HCT116 (cell line): ENCODE measurements around the gene FKBP4. TPM values are rescaled to one million over a fixed set of nuclear protein-coding genes. Genes with fewer than 3 reads are reported as not detected.

Experiments used
- ATAC-seq: fragments of 200-7000 bp; cut with Tn5 transposase; 2 replicates; pipeline ENCODE4 v1.9.1; 2020; ENCODE audit warnings: mild to moderate bottlenecking, moderate library complexity
- BruUV-seq: library from RNA; stranded (reverse); fragments of 400-500 nt; replicated peaks from 2 replicates; lab custom pipeline; 2021; lab: Mats Ljungman, UMichigan
- CTCF ChIA-PET: fragments of 300-600 bp; sonication (Branson Sonifier 250); formaldehyde crosslinking; loops from one replicate; lab custom pipeline; 2021; ENCODE audit warnings: antibody characterized with exemption; lab: Charles Lee
- POLR2A ChIA-PET: fragments of 300-600, 350-600 bp; sonication (Branson Sonifier 250); formaldehyde crosslinking; loops from one replicate; lab custom pipeline; 2021; ENCODE audit warnings: antibody characterized with exemption; lab: Charles Lee
- RAD21 ChIA-PET, 2 experiments: fragments of 300-600 bp; sonication (Branson Sonifier 250); formaldehyde crosslinking; loops; one replicate each; lab custom pipeline; 2023; ENCODE audit warnings: low total read pairs in 2 of 2; ENCODE audit not compliant: uncharacterized antibody in 2 of 2, unreplicated experiment in 2 of 2, low non-redundant PET in 1 of 2; lab: Charles Lee
- DNase-seq: peaks from one replicate; pipeline ENCODE4 v3.0.0-alpha.2; 2010; ENCODE audit warnings: low read depth, low spot score
- H2AFZ ChIP-seq: fragments of 200-600 bp; shearing (Covaris generic), sonication (generic); 2 replicates; pipeline ENCODE4 v1.6.1; 2017; ENCODE audit warnings: low read depth, mixed run types, mixed read lengths, antibody characterized with exemption, low read length; ENCODE audit not compliant: poor library complexity, severe bottlenecking
- H3K27ac ChIP-seq: 2 replicates; pipeline ENCODE4 v1.5.1; 2012; ENCODE audit warnings: low read depth, low read length
- H3K27me3 ChIP-seq: fragments of 200-600 bp; sonication (generic); 2 replicates; pipeline ENCODE4 v1.6.1; 2016; ENCODE audit warnings: mixed run types, low read length, mixed read lengths; ENCODE audit not compliant: insufficient read depth
- H3K36me3 ChIP-seq, 2 experiments: fragments of 200-500 bp in 1 of 2; fragments of 200-600 bp in 1 of 2; sonication (Bioruptor generic) in 1 of 2; sonication (generic) in 1 of 2; 2 replicates each; pipeline versions ENCODE4 v1.5.1 to v1.6.1; 2014 to 2016; ENCODE audit warnings: low read length in 2 of 2, inconsistent platforms in 1 of 2, mixed read lengths in 1 of 2, mixed run types in 1 of 2; ENCODE audit not compliant: insufficient read depth in 2 of 2, control insufficient read depth in 1 of 2
- H3K4me1 ChIP-seq, 2 experiments: fragments of 200-600 bp in 1 of 2; sonication (generic) in 1 of 2; 2 replicates each; pipeline versions ENCODE4 v1.5.1 to v1.6.1; 2012 to 2017; ENCODE audit warnings: low read length in 2 of 2, inconsistent platforms in 1 of 2, mild to moderate bottlenecking in 1 of 2, mixed read lengths in 1 of 2, mixed run types in 1 of 2, moderate library complexity in 1 of 2; ENCODE audit not compliant: insufficient read depth in 2 of 2, control insufficient read depth in 1 of 2
- H3K4me2 ChIP-seq: fragments of 200-600 bp; sonication (generic); 2 replicates; pipeline ENCODE4 v1.6.1; 2017; ENCODE audit warnings: mixed run types, low read length, mixed read lengths
- H3K4me3 ChIP-seq, 2 experiments: fragments of 200-600 bp in 1 of 2; sonication (generic) in 1 of 2; replicated peaks in 1 of 2; 2 replicates each; pipeline ENCODE4 v1.5.1; 2011 to 2016; ENCODE audit warnings: low read length in 2 of 2, control low read depth in 1 of 2, low read depth in 1 of 2, mild to moderate bottlenecking in 1 of 2, mixed read lengths in 1 of 2, mixed run types in 1 of 2
- H3K79me2 ChIP-seq: fragments of 200-600 bp; sonication (generic); 2 replicates; pipeline ENCODE4 v1.6.1; 2017; ENCODE audit warnings: mild to moderate bottlenecking, mixed run types, low read length, moderate library complexity, mixed read lengths; ENCODE audit not compliant: insufficient read depth
- H3K9ac ChIP-seq: fragments of 200-600 bp; sonication (generic); 2 replicates; pipeline ENCODE4 v1.6.1; 2016; ENCODE audit warnings: low read length, mixed read lengths
- H3K9me2 ChIP-seq: fragments of 200-600 bp; sonication (generic), shearing (Covaris generic); 2 replicates; pipeline ENCODE4 v1.6.1; 2017; ENCODE audit warnings: mixed run types, mild to moderate bottlenecking, moderate library complexity; ENCODE audit not compliant: insufficient read depth
- H3K9me3 ChIP-seq, 2 experiments: fragments of 200-500 bp in 1 of 2; fragments of 200-600 bp in 1 of 2; sonication (Bioruptor generic) in 1 of 2; sonication (generic) in 1 of 2; 2 replicates each; pipeline ENCODE4 v1.6.1; 2014 to 2017; ENCODE audit warnings: low read length in 2 of 2, mixed read lengths in 2 of 2, inconsistent platforms in 1 of 2, low read depth in 1 of 2, mild to moderate bottlenecking in 1 of 2, mixed run types in 1 of 2, moderate library complexity in 1 of 2; ENCODE audit not compliant: control insufficient read depth in 1 of 2, insufficient read depth in 1 of 2
- H4K20me1 ChIP-seq: fragments of 200-600 bp; sonication (generic), shearing (Covaris generic); 2 replicates; pipeline ENCODE4 v1.6.1; 2017; ENCODE audit warnings: mixed run types, mild to moderate bottlenecking, moderate library complexity; ENCODE audit not compliant: insufficient read depth
- ELF1 ChIP-seq: IDR thresholded peaks from 2 replicates; pipeline ENCODE4 v1.6.1; 2012; ENCODE audit warnings: low read depth, borderline replicate concordance
- EZH2 ChIP-seq: fragments of 200-600 bp; sonication (generic); IDR thresholded peaks from 2 replicates; pipeline ENCODE4 v1.6.1; 2017; ENCODE audit warnings: antibody characterized with exemption, mixed run types
- EZH2phosphoT487 ChIP-seq: fragments of 200-600 bp; IDR thresholded peaks from 2 replicates; pipeline ENCODE4 v1.6.1; 2018; ENCODE audit warnings: antibody characterized with exemption, borderline replicate concordance
- FOSL1 ChIP-seq: IDR thresholded peaks from 2 replicates; pipeline ENCODE4 v1.6.1; 2012; ENCODE audit warnings: low read depth
- JUND ChIP-seq: IDR thresholded peaks from 2 replicates; pipeline ENCODE4 v1.6.1; 2012
- RAD21 ChIP-seq: IDR thresholded peaks from 2 replicates; pipeline ENCODE4 v1.6.1; 2012; ENCODE audit warnings: low read depth, mild to moderate bottlenecking
- SIN3A ChIP-seq: IDR thresholded peaks from 2 replicates; pipeline ENCODE4 v1.6.1; 2012; ENCODE audit warnings: low read depth
- SRF ChIP-seq: IDR thresholded peaks from 2 replicates; pipeline ENCODE4 v1.6.1; 2012; ENCODE audit warnings: low read depth
- TCF7L2 ChIP-seq: IDR thresholded peaks from 2 replicates; pipeline ENCODE4 v1.7.0; 2011; ENCODE audit warnings: borderline replicate concordance, inconsistent platforms; ENCODE audit not compliant: insufficient read depth, insufficient read length; ENCODE audit errors: extremely low read depth
- ZNF274 ChIP-seq: fragments of 200-500 bp; sonication (Bioruptor generic); IDR thresholded peaks from 2 replicates; pipeline ENCODE4 v1.6.1; 2014; ENCODE audit warnings: mild to moderate bottlenecking, low read depth, low read length, inconsistent platforms
- intact Hi-C: fragments of 100-400 bp; cut with micrococcal nuclease; formaldehyde crosslinking; loops from 2 replicates; pipeline ENCODE4 v1.10.0; 2022
- total RNA-seq: library from RNA; stranded (reverse); gene quantifications from one replicate; pipeline ENCODE4 v1.2.1, GENCODE V29; 2021; ENCODE audit not compliant: unreplicated experiment
- TF ChIP-seq, protein P1 (sequence below): IDR thresholded peaks from 2 replicates; pipeline ENCODE4 v1.6.1; 2012
- TF ChIP-seq, protein P2 (sequence below): IDR thresholded peaks from 2 replicates; pipeline ENCODE4 v1.6.1; 2012; ENCODE audit warnings: low read depth
- TF ChIP-seq, protein P3 (sequence below), 3 experiments: fragments of 200-600 bp in 1 of 3; sonication (generic) in 1 of 3; IDR thresholded peaks in 2 of 3; conservative IDR thresholded peaks in 1 of 3; 2 replicates each; pipeline ENCODE4 v1.5.1; 2012 to 2017; ENCODE audit warnings: low read depth in 2 of 3, low read length in 2 of 3, antibody characterized with exemption in 1 of 3, borderline replicate concordance in 1 of 3, control low read depth in 1 of 3, mild to moderate bottlenecking in 1 of 3, mixed read lengths in 1 of 3, mixed run types in 1 of 3, moderate library complexity in 1 of 3; ENCODE audit not compliant: insufficient read depth in 1 of 3

Gene FKBP4
- total RNA-seq, 1 experiment from 2014 or later, result 178 TPM

DNA sequence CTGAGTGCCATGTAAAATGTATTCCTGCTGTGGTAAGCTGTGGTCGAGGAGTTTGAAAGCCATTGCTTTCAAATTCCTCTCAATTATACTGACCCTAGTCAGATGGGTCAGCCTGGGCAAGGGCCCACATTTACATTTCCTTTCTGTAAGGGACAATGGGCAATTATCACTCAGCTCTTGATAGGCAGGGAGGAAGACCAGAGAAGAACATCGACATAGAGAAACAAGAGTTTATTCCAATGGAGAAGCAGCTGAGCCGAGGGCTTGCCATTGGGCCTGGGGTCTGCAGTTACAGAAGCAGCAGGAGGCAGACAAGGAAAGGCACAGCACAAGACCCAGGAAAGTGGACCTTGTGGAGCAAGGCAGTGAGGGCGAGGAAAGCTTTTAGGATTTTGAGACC is 30.4 kb downstream of the FKBP4 start:
- H3K27ac ChIP-seq, result no peak overlapping the region
- no peak overlapping the region for H3K4me2 ChIP-seq
- peaks cover 16 to 41% of the 10 kb centered on the region in 2 experiments for H3K36me3 ChIP-seq
- no peaks in the 10 kb centered on the region for H3K9me2 ChIP-seq
- H4K20me1 ChIP-seq, result no peaks in the 10 kb centered on the region
- ChIA-PET CTCF (no interaction called here), RAD21 (no interaction called here), POLR2A (interaction anchor here (1.3 kb wide), 1 partner anchor 29 kb away, joined by 3 read pairs; no protein-coding TSS in a partner anchor)
- H3K9me3 ChIP-seq, result no peaks in the 10 kb centered on the region
- H3K79me2 ChIP-seq, result no peaks in the 10 kb centered on the region
- DNase-seq, result no peak
- H2AFZ ChIP-seq, result no peak overlapping the region
- no peak overlapping the region for H3K4me3 ChIP-seq
- no peaks in the 10 kb centered on the region for H3K27me3 ChIP-seq
- BruUV-seq, result no TSS peak
- no peak for ATAC-seq
- intact Hi-C loops, result no loop called here
- H3K9ac ChIP-seq, result no peak overlapping the region
- no peaks in the 10 kb centered on the region for H3K4me1 ChIP-seq
- no peak for TF ChIP-seq ZNF274
- TF ChIP-seq EZH2phosphoT487, result no peak
- TF ChIP-seq FOSL1, result no peak
- TF ChIP-seq, protein P1, sequence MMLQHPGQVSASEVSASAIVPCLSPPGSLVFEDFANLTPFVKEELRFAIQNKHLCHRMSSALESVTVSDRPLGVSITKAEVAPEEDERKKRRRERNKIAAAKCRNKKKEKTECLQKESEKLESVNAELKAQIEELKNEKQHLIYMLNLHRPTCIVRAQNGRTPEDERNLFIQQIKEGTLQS, result no peak
- TF ChIP-seq JUND, result no peak

DNA sequence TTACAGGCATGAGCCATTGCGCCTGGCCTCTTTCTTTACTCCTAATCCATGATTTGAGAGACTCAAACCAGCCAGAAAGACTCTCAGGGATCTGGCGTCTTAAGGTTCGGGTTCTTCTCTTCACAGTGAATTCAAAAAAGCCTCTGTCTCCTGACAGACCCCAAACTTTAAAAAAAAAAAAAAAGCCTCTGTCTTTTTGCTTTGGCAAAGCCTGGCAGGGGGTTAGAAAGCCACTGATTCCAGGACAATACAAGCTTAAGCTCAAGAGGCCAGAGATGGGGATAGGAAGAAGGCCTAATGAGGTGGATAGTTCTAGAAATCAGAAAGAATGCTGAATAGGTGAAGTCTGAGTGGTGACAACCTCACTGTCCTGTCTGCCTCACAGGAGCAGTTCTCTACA is 31.3 kb downstream of the FKBP4 start:
- H4K20me1 ChIP-seq, result no peaks in the 10 kb centered on the region
- no peaks in the 10 kb centered on the region for H3K4me1 ChIP-seq
- peaks cover 16 to 41% of the 10 kb centered on the region in 2 experiments for H3K36me3 ChIP-seq
- no peaks in the 10 kb centered on the region for H3K27me3 ChIP-seq
- CTCF ChIA-PET, result no interaction called here
- H3K9me2 ChIP-seq, result no peaks in the 10 kb centered on the region
- no peak overlapping the region for H3K27ac ChIP-seq
- ATAC-seq (no peak), DNase-seq (no peak)
- no peak overlapping the region for H3K9ac ChIP-seq
- intact Hi-C loops, result no loop called here
- no peak overlapping the region for H2AFZ ChIP-seq
- no peak overlapping the region for H3K4me3 ChIP-seq
- TF ChIP-seq TCF7L2 (no peak), ELF1 (no peak), SRF (no peak), EZH2 (no peak), SIN3A (no peak), RAD21 (no peak)
- TF ChIP-seq, protein P2, sequence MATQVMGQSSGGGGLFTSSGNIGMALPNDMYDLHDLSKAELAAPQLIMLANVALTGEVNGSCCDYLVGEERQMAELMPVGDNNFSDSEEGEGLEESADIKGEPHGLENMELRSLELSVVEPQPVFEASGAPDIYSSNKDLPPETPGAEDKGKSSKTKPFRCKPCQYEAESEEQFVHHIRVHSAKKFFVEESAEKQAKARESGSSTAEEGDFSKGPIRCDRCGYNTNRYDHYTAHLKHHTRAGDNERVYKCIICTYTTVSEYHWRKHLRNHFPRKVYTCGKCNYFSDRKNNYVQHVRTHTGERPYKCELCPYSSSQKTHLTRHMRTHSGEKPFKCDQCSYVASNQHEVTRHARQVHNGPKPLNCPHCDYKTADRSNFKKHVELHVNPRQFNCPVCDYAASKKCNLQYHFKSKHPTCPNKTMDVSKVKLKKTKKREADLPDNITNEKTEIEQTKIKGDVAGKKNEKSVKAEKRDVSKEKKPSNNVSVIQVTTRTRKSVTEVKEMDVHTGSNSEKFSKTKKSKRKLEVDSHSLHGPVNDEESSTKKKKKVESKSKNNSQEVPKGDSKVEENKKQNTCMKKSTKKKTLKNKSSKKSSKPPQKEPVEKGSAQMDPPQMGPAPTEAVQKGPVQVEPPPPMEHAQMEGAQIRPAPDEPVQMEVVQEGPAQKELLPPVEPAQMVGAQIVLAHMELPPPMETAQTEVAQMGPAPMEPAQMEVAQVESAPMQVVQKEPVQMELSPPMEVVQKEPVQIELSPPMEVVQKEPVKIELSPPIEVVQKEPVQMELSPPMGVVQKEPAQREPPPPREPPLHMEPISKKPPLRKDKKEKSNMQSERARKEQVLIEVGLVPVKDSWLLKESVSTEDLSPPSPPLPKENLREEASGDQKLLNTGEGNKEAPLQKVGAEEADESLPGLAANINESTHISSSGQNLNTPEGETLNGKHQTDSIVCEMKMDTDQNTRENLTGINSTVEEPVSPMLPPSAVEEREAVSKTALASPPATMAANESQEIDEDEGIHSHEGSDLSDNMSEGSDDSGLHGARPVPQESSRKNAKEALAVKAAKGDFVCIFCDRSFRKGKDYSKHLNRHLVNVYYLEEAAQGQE, result no peak
- TF ChIP-seq, protein P3, sequence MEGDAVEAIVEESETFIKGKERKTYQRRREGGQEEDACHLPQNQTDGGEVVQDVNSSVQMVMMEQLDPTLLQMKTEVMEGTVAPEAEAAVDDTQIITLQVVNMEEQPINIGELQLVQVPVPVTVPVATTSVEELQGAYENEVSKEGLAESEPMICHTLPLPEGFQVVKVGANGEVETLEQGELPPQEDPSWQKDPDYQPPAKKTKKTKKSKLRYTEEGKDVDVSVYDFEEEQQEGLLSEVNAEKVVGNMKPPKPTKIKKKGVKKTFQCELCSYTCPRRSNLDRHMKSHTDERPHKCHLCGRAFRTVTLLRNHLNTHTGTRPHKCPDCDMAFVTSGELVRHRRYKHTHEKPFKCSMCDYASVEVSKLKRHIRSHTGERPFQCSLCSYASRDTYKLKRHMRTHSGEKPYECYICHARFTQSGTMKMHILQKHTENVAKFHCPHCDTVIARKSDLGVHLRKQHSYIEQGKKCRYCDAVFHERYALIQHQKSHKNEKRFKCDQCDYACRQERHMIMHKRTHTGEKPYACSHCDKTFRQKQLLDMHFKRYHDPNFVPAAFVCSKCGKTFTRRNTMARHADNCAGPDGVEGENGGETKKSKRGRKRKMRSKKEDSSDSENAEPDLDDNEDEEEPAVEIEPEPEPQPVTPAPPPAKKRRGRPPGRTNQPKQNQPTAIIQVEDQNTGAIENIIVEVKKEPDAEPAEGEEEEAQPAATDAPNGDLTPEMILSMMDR (IDR thresholded peaks at IDR 0.05 in 2 of 3, conservative IDR thresholded peaks at IDR 0.05 in 1 of 3; ENCODE audit: borderline replicate concordance in 1 of 3, insufficient read depth in 1 of 3, low read depth in 2 of 3, low read length in 2 of 3), result no peak
- H3K79me2 ChIP-seq, result no peaks in the 10 kb centered on the region
- BruUV-seq, result no TSS peak
- no peak overlapping the region for H3K4me2 ChIP-seq
- RAD21 ChIA-PET, result no interaction called here
- POLR2A ChIA-PET, result interaction anchor here (1.3 kb wide), 1 partner anchor 30 kb away, joined by 3 read pairs; no protein-coding TSS in a partner anchor
- no peaks in the 10 kb centered on the region for H3K9me3 ChIP-seq
